Nephron progenitor cell (in vitro differentiated cells): Measurements from ENCODE around the gene FOXP4.
A peak's percentile ranks its signal among the peaks of the same experiment; 100 is the strongest.

Source experiments
- DNase-seq: peaks from one replicate; pipeline ENCODE4 v3.0.0; 2021
- H3K27ac Mint-ChIP-seq: 2 replicates; pipeline ENCODE4 v1.8.0; 2021; ENCODE audit warnings: mild to moderate bottlenecking, moderate library complexity, mixed read lengths
- H3K27me3 Mint-ChIP-seq: 2 replicates; pipeline ENCODE4 v1.8.0; 2021; ENCODE audit warnings: mild to moderate bottlenecking, low read depth, mixed read lengths; ENCODE audit not compliant: poor library complexity
- H3K36me3 Mint-ChIP-seq: 2 replicates; pipeline ENCODE4 v1.8.0; 2021; ENCODE audit warnings: low read depth, mixed read lengths
- H3K4me1 Mint-ChIP-seq: 2 replicates; pipeline ENCODE4 v1.8.0; 2021; ENCODE audit warnings: mixed read lengths
- H3K4me3 Mint-ChIP-seq: 2 replicates; pipeline ENCODE4 v1.8.0; 2021; ENCODE audit warnings: mild to moderate bottlenecking, moderate library complexity, mixed read lengths
- H3K9me3 Mint-ChIP-seq: 2 replicates; pipeline ENCODE4 v1.8.0; 2021; ENCODE audit warnings: mild to moderate bottlenecking, moderate library complexity, mixed read lengths
- TF ChIP-seq, protein P1 (sequence below): fragments of 200-600 bp; sonication (generic); IDR thresholded peaks from 2 replicates; pipeline ENCODE4 v1.5.0; 2021; ENCODE audit warnings: antibody characterized with exemption

FOXP4 gene

DNA sequence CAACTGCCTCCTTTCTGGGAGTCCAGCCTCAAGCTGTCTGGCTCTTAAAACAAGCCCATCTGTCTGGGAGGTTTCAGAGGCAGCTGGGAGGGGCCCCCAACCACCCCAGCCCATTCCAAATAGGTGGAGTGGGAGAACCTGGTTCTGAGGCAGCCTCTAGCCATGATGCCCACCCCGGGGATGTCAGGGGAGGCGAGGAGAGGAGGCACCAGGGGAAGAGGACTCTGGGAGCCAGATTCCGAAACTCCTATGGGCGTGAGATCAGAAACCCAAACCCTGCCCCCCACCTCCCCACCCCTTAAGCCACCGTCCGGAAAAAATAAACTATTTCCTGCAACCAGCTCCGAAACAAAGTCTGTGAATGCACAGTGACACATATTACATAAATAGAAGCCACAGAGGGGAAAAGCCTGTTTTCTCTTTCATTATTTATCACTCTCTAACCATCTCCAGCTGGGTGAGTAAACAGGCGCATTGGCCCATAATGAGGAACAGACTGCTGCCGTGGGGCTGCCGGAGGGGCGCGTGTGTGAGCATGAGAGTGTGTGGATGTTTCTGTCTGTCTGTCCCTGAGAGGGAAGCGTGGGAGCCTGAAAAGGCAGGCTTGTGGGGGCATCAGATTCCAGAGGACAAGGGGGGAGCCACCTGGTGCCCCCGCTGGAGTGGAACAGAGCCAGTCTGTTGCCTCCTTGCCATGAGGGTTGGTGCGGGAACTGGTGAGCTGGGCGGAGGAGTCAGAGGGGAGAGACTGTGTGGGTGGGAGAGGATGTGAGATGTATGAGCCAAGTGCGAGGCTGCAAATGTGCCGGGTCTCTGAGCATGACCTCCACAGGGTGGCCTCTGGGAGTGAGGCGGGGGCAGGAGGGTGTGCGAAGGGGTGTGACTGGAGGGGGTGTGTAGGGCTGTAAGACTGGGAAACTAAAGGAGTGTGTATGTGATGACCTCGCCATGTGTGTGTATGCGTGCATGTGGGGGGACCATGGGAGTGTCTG lies 14.3 kb upstream of the FOXP4 start:
- no peaks in the 10 kb centered on the region for H3K36me3 Mint-ChIP-seq
- TF ChIP-seq, protein P1, sequence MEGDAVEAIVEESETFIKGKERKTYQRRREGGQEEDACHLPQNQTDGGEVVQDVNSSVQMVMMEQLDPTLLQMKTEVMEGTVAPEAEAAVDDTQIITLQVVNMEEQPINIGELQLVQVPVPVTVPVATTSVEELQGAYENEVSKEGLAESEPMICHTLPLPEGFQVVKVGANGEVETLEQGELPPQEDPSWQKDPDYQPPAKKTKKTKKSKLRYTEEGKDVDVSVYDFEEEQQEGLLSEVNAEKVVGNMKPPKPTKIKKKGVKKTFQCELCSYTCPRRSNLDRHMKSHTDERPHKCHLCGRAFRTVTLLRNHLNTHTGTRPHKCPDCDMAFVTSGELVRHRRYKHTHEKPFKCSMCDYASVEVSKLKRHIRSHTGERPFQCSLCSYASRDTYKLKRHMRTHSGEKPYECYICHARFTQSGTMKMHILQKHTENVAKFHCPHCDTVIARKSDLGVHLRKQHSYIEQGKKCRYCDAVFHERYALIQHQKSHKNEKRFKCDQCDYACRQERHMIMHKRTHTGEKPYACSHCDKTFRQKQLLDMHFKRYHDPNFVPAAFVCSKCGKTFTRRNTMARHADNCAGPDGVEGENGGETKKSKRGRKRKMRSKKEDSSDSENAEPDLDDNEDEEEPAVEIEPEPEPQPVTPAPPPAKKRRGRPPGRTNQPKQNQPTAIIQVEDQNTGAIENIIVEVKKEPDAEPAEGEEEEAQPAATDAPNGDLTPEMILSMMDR: no peak
- DNase-seq: peak; percentile 53
- H3K27me3 Mint-ChIP-seq: peaks cover 95% of the 10 kb centered on the region
- peak overlapping the region; percentile 2 for H3K4me3 Mint-ChIP-seq
- peak overlapping the region; percentile 54 for H3K27ac Mint-ChIP-seq
- H3K9me3 Mint-ChIP-seq: no peaks in the 10 kb centered on the region
- H3K4me1 Mint-ChIP-seq: peaks cover 64% of the 10 kb centered on the region

DNA sequence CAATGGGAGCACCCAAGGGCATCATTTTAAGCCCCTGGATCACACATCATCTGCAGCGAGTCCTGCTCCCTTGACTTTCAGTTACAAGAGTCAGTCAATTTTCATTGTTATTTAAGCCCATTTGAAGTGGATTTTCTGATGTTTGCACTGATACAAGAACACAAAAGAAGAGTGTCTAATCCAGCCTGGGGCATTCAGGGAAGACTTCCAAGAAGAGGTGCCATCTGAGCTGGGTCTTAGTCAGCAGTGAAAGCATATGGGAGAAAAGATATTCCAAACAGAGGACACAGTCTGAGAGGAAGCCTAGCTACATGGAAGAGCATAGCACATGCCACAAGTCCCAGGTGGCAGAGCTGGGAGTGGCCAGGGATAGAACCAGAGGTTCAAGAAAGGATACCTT lies 10.4 kb upstream of the FOXP4 start:
- Mint-ChIP-seq H3K4me3 (no peak overlapping the region), H3K27me3 (peaks cover 91% of the 10 kb centered on the region), H3K27ac (no peak overlapping the region), H3K36me3 (no peaks in the 10 kb centered on the region), H3K4me1 (peaks cover 66% of the 10 kb centered on the region), H3K9me3 (no peaks in the 10 kb centered on the region)
- TF ChIP-seq, protein P1: no peak
- DNase-seq: no peak

DNA sequence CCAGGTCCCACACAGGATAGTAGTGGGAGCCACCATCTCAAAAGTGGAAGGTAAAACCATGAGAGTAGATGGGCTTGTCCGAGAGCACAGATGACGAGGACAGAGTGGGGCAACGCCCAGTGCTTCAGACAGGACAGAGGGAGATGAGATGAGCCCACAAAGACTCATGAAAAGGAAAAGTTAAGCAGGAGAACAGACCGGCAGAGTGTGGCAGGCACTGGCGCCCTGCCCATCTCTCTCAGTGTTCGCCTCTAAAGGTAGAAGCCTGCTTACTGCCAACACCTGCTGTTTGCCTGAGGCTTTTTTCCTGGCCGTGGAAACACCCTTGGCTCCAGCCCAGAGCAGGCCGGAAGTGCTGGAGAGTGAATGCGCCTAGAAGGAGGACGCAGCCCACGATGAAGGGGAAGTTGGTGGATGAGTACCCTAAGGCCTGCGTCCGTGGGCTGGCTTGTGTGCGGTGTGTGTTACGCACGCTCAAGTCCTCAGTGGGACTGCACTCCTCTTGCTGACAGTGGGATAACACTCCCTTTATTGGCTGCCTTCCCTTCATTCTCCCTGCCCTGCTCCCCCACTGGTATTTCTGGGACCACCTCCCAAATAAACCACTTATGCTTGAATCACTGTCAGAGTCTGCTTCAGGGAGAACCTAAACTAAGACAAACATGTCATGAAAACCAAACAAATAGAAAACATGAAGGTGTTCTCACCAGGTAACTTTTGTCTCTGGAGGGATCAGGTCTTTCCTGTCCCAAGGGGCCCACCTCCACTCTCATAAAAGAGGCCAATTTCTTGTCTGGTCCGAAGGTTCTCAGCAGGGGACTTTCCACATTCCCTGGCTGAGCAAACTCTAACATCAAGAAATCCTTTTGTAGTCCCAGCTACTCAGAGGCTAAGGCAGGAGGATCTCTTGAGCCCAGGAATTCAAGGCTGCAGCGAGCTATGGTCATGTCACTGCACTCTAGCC lies 9.1 kb upstream of the FOXP4 start:
- TF ChIP-seq, protein P1: no peak
- Mint-ChIP-seq H3K27ac (no peak overlapping the region), H3K4me1 (peaks cover 66% of the 10 kb centered on the region), H3K36me3 (no peaks in the 10 kb centered on the region), H3K4me3 (no peak overlapping the region), H3K9me3 (no peaks in the 10 kb centered on the region), H3K27me3 (peaks cover 84% of the 10 kb centered on the region)
- DNase-seq: no peak

DNA sequence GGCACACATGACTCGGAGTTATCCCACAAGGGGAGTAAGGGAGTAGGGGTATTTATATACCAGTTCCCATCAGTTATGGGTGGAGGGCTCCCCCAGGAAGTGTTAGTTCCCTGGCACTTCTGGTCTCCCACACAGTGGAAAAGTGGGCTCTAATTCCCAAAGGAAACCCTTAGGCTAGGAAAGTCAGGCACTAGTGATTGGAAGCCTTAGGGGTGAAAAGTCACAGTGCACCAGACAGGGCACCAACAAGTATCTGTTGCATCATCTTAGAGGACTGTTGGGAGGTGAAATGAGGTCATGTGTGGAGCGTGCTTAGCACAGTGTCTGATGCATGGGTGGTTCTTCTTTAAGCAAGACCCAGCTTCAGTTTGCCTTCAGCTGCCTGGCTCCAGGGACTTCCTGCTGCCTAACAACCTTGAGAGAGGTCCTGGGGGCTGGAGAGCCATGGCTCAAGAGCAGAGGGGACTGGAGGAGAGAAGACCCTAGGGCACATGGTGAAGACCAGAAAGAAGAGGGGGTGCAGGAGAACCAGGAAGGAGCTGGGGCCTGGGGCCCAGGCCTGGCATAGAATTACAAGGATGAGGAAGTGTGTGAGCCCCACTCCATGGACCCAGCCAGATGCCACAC lies 7.5 kb upstream of the FOXP4 start:
- peaks cover 83% of the 10 kb centered on the region for H3K27me3 Mint-ChIP-seq
- H3K27ac Mint-ChIP-seq: no peak overlapping the region
- no peak overlapping the region for H3K4me3 Mint-ChIP-seq
- TF ChIP-seq, protein P1: no peak
- H3K9me3 Mint-ChIP-seq: no peaks in the 10 kb centered on the region
- peaks cover 68% of the 10 kb centered on the region for H3K4me1 Mint-ChIP-seq
- no peaks in the 10 kb centered on the region for H3K36me3 Mint-ChIP-seq
- no peak for DNase-seq

DNA sequence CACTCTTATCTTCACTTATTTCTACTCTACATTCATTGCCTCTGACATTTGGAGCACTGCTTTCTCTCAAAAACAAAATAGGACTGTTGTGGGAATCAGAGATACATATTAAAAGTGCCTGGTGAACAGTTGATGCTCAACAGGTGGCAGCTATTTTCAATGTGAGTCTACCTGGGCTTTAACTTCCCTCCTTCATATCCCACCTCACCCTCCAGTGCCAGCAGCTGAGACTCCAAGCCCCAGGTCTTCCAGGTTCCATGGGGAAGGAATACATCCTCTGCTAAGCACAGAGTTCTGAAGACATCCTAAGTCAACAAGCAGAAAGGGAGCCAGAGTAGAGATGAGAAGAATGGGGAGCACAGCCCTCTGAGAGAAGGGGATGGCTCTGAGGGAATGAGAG lies 7.0 kb upstream of the FOXP4 start:
- no peak for DNase-seq
- no peak overlapping the region for H3K27ac Mint-ChIP-seq
- TF ChIP-seq, protein P1: no peak

More for the DNA sequence above, 7.0 kb upstream of the FOXP4 start:
- H3K36me3 Mint-ChIP-seq: no peaks in the 10 kb centered on the region
- peaks cover 73% of the 10 kb centered on the region for H3K4me1 Mint-ChIP-seq
- H3K4me3 Mint-ChIP-seq: no peak overlapping the region
- no peaks in the 10 kb centered on the region for H3K9me3 Mint-ChIP-seq
- peaks cover 82% of the 10 kb centered on the region for H3K27me3 Mint-ChIP-seq
